Uterus (tissue), 4 donors: Measurements from ENCODE around the gene SAMD14. TPM values are rescaled to one million over a fixed set of nuclear protein-coding genes. Genes with fewer than 3 reads are reported as not detected.
A peak's percentile ranks its signal among the peaks of the same experiment; 100 is the strongest.

Source experiments
- DNase-seq, 2 donors: peaks; one replicate each; pipeline ENCODE4 v3.0.0-alpha.2; 2019 to 2020
- H3K27ac ChIP-seq, 2 donors: fragments of 200-600 bp; sonication (generic); 1 replicate in 1 of 2; 2 replicates in 1 of 2; pipeline ENCODE4 v1.5.1; 2016 to 2018
- H3K27me3 ChIP-seq, 2 donors: fragments of 200-600 bp; sonication (generic); one replicate each; pipeline ENCODE4 v1.5.1; 2018 to 2019; ENCODE audit warnings: control low read depth in 1 of 2
- H3K36me3 ChIP-seq, 2 donors: fragments of 200-600 bp; sonication (generic); one replicate each; pipeline ENCODE4 v1.5.1; 2019; ENCODE audit warnings: control low read depth in 1 of 2
- H3K4me1 ChIP-seq, 2 donors: fragments of 200-600 bp; sonication (generic); one replicate each; pipeline ENCODE4 v1.5.1; 2018 to 2019; ENCODE audit warnings: control low read depth in 1 of 2
- H3K4me3 ChIP-seq, 2 donors: fragments of 200-600 bp; sonication (generic); 1 replicate in 1 of 2; 2 replicates in 1 of 2; pipeline ENCODE4 v1.5.1; 2018 to 2019; ENCODE audit warnings: mild to moderate bottlenecking in 1 of 2
- H3K9me3 ChIP-seq, 2 donors: fragments of 200-600 bp; sonication (generic); one replicate each; pipeline ENCODE4 v1.5.1; 2019; ENCODE audit warnings: control low read depth in 1 of 2
- CTCF ChIP-seq, 4 experiments: fragments of 200-600 bp in 2 of 4; fragments of 450-650 bp in 2 of 4; sonication (generic) in 2 of 4; IDR thresholded peaks; one replicate each; pipeline ENCODE4 v1.5.1; 2016 to 2019; ENCODE audit warnings: antibody characterized with exemption in 4 of 4, mild to moderate bottlenecking in 2 of 4, moderate library complexity in 1 of 4
- POLR2A ChIP-seq, 2 donors: fragments of 450-650 bp; IDR thresholded peaks; one replicate each; pipeline ENCODE4 v1.6.1; 2016; ENCODE audit warnings: antibody characterized with exemption in 2 of 2, mild to moderate bottlenecking in 1 of 2, moderate library complexity in 1 of 2
- intact Hi-C: fragments of 100-400 bp; cut with DNase I; formaldehyde crosslinking; loops from one replicate; pipeline ENCODE4 v1.15.1; 2023; ENCODE audit warnings: low total_unique reads
- total RNA-seq, 4 donors: library from RNA; depleted of rRNA in 3 of 4; stranded (reverse); fragments of >200 nt in 3 of 4; gene quantifications; one replicate each; pipeline versions ENCODE4 v1.1.0 to v1.2.4, GENCODE V29; 2014 to 2023
- donor health status: DM: yes; HTN: yes; CAD: no.

Gene SAMD14
- total RNA-seq, 4 donors from 2014 or later = 2.3 to 11.3 (median 6.2) TPM; not detected in 1

- H3K4me1 ChIP-seq = peaks cover 0 to 26% of the 10 kb centered on the region in 2 donors
- no peaks in the 10 kb centered on the region for H3K27me3 ChIP-seq
- intact Hi-C loops = no loop called here
- no peaks in the 10 kb centered on the region for H3K36me3 ChIP-seq
- H3K9me3 ChIP-seq = no peaks in the 10 kb centered on the region
- TF ChIP-seq POLR2A (IDR thresholded peaks at IDR 0.05) = no peak
- TF ChIP-seq CTCF (IDR thresholded peaks at IDR 0.05) = no peak
- DNase-seq = no peak
- H3K4me3 ChIP-seq = no peak overlapping the region
- peak overlapping the region in 1 of 2 donors; percentile 48 for H3K27ac ChIP-seq
Measured at GRCh38 chr17:50144845-50145531, 15.0 kb upstream of the SAMD14 start.

GRCh38 chr17:50144355-50144754 lies 14.4 kb upstream of the SAMD14 start:
- no peak for DNase-seq
- intact Hi-C loops = no loop called here
- TF ChIP-seq CTCF (IDR thresholded peaks at IDR 0.05) = no peak
- no peak for TF ChIP-seq POLR2A (IDR thresholded peaks at IDR 0.05)
- H3K4me1 ChIP-seq = peaks cover 0 to 26% of the 10 kb centered on the region in 2 donors
- no peak overlapping the region for H3K27ac ChIP-seq
- H3K4me3 ChIP-seq = no peak overlapping the region
- no peaks in the 10 kb centered on the region for H3K9me3 ChIP-seq
- H3K36me3 ChIP-seq = no peaks in the 10 kb centered on the region
- H3K27me3 ChIP-seq = no peaks in the 10 kb centered on the region

GRCh38 chr17:50143461-50144176 lies 13.7 kb upstream of the SAMD14 start:
- Histone ChIP-seq H3K9me3 (no peaks in the 10 kb centered on the region), H3K36me3 (no peaks in the 10 kb centered on the region), H3K4me3 (no peak overlapping the region), H3K27ac (no peak overlapping the region), H3K27me3 (no peaks in the 10 kb centered on the region), H3K4me1 (peaks cover 0 to 26% of the 10 kb centered on the region in 2 donors)
- TF ChIP-seq POLR2A (IDR thresholded peaks at IDR 0.05) = no peak
- no peak for TF ChIP-seq CTCF (IDR thresholded peaks at IDR 0.05)
- DNase-seq = no peak
- intact Hi-C loops = no loop called here

GRCh38 chr17:50141745-50142110 lies 11.8 kb upstream of the SAMD14 start:
- no peaks in the 10 kb centered on the region for H3K9me3 ChIP-seq
- H3K4me1 ChIP-seq = peaks cover 0 to 14% of the 10 kb centered on the region in 2 donors
- DNase-seq = no peak
- no peaks in the 10 kb centered on the region for H3K27me3 ChIP-seq
- TF ChIP-seq CTCF (IDR thresholded peaks at IDR 0.05) = no peak
- no peak for TF ChIP-seq POLR2A (IDR thresholded peaks at IDR 0.05)
- intact Hi-C loops = no loop called here
- no peaks in the 10 kb centered on the region for H3K36me3 ChIP-seq
- H3K27ac ChIP-seq = no peak overlapping the region
- H3K4me3 ChIP-seq = no peak overlapping the region

GRCh38 chr17:50141026-50141744 lies 11.2 kb upstream of the SAMD14 start:
- Histone ChIP-seq H3K9me3 (no peaks in the 10 kb centered on the region), H3K4me1 (peaks cover 0 to 9% of the 10 kb centered on the region in 2 donors), H3K4me3 (no peak overlapping the region), H3K36me3 (no peaks in the 10 kb centered on the region), H3K27ac (peak overlapping the region in 1 of 2 donors; percentile 54), H3K27me3 (no peaks in the 10 kb centered on the region)
- DNase-seq = no peak
- intact Hi-C loops = no loop called here
- TF ChIP-seq CTCF (IDR thresholded peaks at IDR 0.05) (no peak), POLR2A (IDR thresholded peaks at IDR 0.05) (no peak)
